Subcutaneous abdominal adipose tissue (tissue), 5 donors: Measurements from ENCODE around the gene WDR76.
"Not testable (repeated sequence)": the region's sequence is repeated elsewhere in the genome, so short reads cannot be mapped to it uniquely, and the experiment has no call there.

Experiments
- H3K27ac ChIP-seq: one replicate; pipeline ENCODE4 v1.7.0; 2013; ENCODE audit warnings: low read depth, mild to moderate bottlenecking, inconsistent platforms, low read length, moderate library complexity
- H3K27me3 ChIP-seq, 5 donors: one replicate each; pipeline ENCODE4 v1.7.0; 2013; ENCODE audit warnings: low read length in 5 of 5, inconsistent platforms in 1 of 5; ENCODE audit not compliant: control insufficient read depth in 5 of 5, insufficient read depth in 4 of 5
- H3K36me3 ChIP-seq, 5 donors: one replicate each; pipeline ENCODE4 v1.7.0; 2013; ENCODE audit warnings: low read length in 5 of 5; ENCODE audit not compliant: control insufficient read depth in 5 of 5, insufficient read depth in 5 of 5
- H3K4me1 ChIP-seq, 5 donors: one replicate each; pipeline ENCODE4 v1.7.0; 2013; ENCODE audit warnings: low read length in 5 of 5, mild to moderate bottlenecking in 3 of 5, moderate library complexity in 1 of 5; ENCODE audit not compliant: control insufficient read depth in 5 of 5, insufficient read depth in 5 of 5
- H3K4me3 ChIP-seq, 5 donors: one replicate each; pipeline ENCODE4 v1.7.0; 2013; ENCODE audit warnings: low read length in 5 of 5, low read depth in 1 of 5
- H3K9ac ChIP-seq, 5 donors: one replicate each; pipeline ENCODE4 v1.7.0; 2013; ENCODE audit warnings: low read length in 5 of 5, mild to moderate bottlenecking in 4 of 5, moderate library complexity in 3 of 5
- H3K9me3 ChIP-seq, 5 donors: one replicate each; pipeline ENCODE4 v1.7.0; 2013; ENCODE audit warnings: low read length in 5 of 5; ENCODE audit not compliant: control insufficient read depth in 5 of 5
- donor health status: healthy.
- donor health status: healthy.
- donor health status: healthy.
- donor health status: healthy.
- donor health status: healthy.

WDR76 gene

DNA sequence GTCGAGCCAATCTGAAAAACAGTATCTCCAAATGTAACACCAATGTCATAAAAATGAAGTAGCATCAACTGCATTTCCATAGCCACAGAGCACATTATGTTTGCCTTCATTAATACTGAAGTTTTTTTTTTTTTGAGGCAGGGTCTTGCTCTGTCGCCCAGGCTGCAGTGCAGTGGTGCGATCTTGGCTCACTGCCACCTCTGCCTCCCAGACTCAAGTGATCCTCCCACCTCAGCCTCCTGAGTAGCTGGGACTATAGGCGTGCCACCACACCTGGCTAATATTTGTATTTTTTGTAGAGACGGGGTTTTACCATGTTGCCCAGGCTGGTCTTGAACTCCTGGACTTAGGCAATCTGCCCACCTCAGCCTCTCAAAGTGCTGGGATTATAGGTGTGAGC is 11.7 kb upstream of the WDR76 start:
- H3K4me3 ChIP-seq, H3K27me3 ChIP-seq, H3K9me3 ChIP-seq, H3K27ac ChIP-seq, H3K4me1 ChIP-seq, H3K9ac ChIP-seq: not testable (repeated sequence)
- peaks cover 32 to 56% (median 52%) of the 10 kb centered on the region in 5 donors for H3K36me3 ChIP-seq

DNA sequence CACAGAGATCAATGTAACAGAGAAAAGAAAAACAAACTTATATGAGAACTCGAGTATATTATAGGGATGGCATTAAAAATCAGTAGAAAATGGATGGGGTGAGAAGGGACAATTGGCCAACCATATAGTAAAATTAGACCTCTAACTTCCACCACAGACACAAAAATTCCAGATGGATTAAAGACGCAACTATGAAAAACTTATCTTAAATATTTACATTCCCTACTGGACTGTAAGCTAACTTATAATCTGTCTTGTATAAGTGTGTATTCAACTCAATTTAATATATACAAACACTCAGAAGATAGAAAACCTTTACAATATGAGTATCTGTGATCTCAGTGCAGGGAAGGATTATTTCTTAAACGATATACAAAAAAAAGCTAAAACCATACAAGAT is 5.3 kb upstream of the WDR76 start:
- Histone ChIP-seq H3K27ac (no peak overlapping the region), H3K9me3 (no peaks in the 10 kb centered on the region), H3K36me3 (peaks cover 5 to 14% (median 12%) of the 10 kb centered on the region in 5 donors), H3K4me1 (peaks cover 1 to 28% (median 23%) of the 10 kb centered on the region in 5 donors), H3K9ac (no peak overlapping the region), H3K4me3 (no peak overlapping the region), H3K27me3 (no peaks in the 10 kb centered on the region)

DNA sequence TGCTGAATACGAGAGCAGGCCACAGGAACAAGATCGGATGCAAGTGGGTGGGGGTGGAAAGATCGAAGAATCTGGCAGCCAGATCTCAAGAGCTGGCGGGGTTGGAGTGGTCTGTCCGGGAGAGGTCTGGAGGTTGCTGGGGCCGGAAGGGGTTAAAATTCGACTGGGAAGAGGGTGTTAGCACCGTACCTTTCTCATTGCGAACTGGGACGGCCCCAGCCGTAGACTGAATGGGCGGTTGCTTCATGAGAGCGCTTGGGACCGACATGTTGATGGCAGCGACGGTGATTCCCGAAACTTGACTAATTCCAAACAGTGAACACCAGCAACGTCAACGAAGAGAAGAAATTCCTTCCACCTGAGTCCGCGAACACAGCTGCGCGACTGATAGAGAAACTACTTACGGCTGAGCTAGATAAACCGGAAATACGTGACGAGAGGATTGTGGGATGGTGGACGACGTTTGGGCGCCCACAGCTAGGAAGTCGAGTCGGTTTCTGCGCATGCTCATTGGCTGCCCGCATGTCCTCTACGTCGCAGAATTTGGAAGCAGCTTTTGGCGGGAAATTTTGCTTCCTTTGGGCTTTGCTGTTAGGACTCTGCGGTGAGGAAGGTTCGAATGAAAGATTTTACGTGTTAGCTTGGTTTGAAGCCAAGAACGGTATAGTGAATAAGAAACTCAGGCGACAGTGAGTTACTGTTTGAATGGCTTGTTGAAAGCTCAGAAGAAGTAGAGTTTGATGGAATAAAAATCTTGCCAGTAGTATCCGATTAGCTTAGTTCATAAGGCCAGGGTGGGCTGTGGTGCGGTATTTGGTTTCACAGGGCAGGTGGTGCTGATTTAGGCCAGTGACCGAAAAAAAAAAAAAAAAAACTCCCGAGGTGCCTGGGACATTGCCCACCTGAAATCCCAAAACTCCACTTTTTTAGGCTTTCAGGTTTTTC is 2.2 kb upstream of the WDR76 start, which contains the start of gene MFAP1:
Gene MFAP1, minus strand, starts transcription at position 389 of the 945 bp plus-strand sequence. Its CDS starts 121 bp downstream, at position 268.
- H3K9ac ChIP-seq: peak within 1 kb of the TSS; percentile 84 to 95 (median 92)
- H3K4me1 ChIP-seq: peaks cover 1 to 41% (median 33%) of the 10 kb centered on the region in 5 donors
- peak within 1 kb of the TSS; percentile 82 to 100 (median 92) for H3K4me3 ChIP-seq
- H3K9me3 ChIP-seq: no peaks in the 10 kb centered on the region
- peaks cover 0 to 4% (median 0%) of the 10 kb centered on the region in 5 donors for H3K36me3 ChIP-seq
- H3K27me3 ChIP-seq: no peaks in the 10 kb centered on the region
- H3K27ac ChIP-seq: peak within 1 kb of the TSS; percentile 97

DNA sequence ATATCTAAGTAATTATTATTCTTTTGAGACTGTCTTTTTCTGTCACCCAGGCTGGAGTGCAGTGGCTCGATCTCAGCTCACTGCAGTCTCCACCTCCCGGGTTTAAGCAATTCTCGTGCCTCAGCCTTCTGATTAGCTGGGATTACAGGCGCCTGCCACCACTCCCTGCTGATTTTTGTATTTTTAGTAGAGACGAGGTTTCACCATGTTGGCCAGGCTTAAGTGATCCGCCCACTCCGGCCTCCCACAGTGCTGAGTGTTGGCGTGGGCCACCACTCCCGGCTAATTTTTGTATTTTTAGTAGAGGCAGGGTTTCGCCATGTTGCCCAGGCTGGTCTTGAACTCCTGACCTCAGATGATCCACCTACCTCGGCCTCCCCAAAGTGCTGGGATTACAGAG is 1.5 kb upstream of the WDR76 start:
- not testable (repeated sequence) for H3K36me3 ChIP-seq, H3K4me3 ChIP-seq
- H3K4me1 ChIP-seq: peaks cover 1 to 41% (median 33%) of the 10 kb centered on the region in 5 donors

DNA sequence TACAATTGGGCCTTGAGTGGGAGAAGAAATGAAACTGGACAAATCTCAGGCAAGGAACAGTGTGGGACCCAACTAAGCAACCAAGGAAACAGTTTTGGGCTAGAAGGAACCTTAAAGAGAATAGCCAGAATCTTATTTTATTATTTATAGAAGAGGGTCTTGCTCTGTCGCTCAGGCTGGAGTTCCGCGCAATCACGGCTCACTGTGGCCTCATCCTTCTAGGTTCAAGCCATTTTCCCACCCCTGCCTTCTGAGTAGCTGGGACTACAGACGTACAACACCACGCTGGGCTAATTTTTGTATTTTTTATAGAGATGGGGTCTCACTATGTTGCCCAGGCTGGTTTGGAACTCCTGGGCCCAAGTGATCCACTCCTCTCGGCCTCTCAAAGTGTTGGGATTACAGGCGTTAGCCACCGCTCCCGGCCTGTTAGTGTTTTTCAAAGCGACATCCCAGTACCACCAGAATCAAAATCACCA is 734 bp upstream of the WDR76 start:
- Histone ChIP-seq H3K9ac (peak overlapping the region in 1 of 5 donors; percentile 80), H3K27me3 (no peaks in the 10 kb centered on the region), H3K4me3 (peak overlapping the region in 4 of 5 donors; percentile 55 to 76 (median 74)), H3K27ac (peak overlapping the region; percentile 37), H3K9me3 (no peaks in the 10 kb centered on the region), H3K4me1 (peaks cover 1 to 41% (median 33%) of the 10 kb centered on the region in 5 donors), H3K36me3 (no peaks in the 10 kb centered on the region)

More for the DNA sequence above, 1.5 kb upstream of the WDR76 start:
- not testable (repeated sequence) for H3K27me3 ChIP-seq, H3K27ac ChIP-seq, H3K9ac ChIP-seq, H3K9me3 ChIP-seq

DNA sequence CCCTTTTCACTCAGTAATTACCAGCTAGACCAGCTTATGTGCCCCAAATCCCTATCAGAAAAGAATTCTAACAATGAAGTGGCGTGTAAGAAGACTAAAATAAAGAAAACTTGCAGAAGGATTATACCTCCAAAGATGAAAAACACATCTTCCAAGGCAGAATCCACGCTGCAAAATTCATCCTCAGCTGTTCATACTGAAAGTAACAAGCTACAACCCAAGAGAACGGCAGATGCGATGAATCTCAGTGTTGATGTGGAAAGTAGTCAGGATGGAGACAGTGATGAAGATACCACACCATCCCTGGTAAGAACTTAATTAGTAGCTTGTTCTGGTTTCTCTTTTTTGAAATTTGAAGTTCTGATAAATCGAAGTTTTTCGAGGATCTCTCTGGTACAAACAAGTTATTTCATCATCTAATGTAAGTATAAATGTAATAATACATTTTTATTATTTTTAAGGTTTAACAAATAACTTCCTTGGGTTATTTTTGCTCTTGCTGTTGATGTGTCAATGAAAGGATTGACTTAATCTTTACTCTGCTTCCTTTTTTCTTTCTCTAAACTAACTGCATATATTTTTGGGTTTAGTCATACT is 1.4 kb downstream of the WDR76 start:
- Histone ChIP-seq H3K36me3 (no peaks in the 10 kb centered on the region), H3K4me1 (peaks cover 1 to 31% (median 25%) of the 10 kb centered on the region in 5 donors), H3K27ac (no peak overlapping the region), H3K27me3 (no peaks in the 10 kb centered on the region), H3K4me3 (no peak overlapping the region), H3K9me3 (no peaks in the 10 kb centered on the region), H3K9ac (peak overlapping the region in 3 of 5 donors; percentile 51 to 62 (median 54))

DNA sequence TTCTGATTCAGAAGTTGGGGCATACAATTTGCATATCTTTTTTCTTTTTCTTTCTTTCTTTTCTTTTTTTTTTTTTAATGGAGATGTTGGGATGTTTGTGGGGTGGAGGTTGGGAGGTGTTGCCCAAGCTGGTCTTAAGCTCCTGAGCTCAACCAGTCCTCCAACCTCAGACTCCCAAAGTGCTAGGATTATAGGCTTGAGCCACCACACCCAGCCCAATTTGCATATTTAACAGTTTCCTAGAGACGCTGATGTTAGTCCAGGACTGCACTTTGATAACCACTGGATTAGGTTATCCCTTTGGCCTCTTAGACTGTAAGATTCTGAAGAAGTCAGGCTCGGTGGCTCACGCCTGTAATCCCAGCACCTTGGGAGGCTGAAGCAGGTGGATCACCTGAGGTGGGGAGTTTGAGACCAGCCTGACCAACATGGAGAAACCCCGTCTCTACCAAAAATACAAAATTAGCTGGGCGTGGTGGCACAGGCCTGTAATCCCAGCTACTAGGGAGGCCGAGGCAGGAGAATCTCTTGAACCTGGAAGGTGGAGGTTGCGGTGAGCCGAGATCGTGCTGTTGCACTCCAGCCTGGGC is 3.2 kb downstream of the WDR76 start:
- not testable (repeated sequence) for H3K9me3 ChIP-seq, H3K9ac ChIP-seq, H3K36me3 ChIP-seq, H3K27me3 ChIP-seq, H3K4me3 ChIP-seq, H3K27ac ChIP-seq
- peaks cover 1 to 20% (median 14%) of the 10 kb centered on the region in 5 donors for H3K4me1 ChIP-seq

DNA sequence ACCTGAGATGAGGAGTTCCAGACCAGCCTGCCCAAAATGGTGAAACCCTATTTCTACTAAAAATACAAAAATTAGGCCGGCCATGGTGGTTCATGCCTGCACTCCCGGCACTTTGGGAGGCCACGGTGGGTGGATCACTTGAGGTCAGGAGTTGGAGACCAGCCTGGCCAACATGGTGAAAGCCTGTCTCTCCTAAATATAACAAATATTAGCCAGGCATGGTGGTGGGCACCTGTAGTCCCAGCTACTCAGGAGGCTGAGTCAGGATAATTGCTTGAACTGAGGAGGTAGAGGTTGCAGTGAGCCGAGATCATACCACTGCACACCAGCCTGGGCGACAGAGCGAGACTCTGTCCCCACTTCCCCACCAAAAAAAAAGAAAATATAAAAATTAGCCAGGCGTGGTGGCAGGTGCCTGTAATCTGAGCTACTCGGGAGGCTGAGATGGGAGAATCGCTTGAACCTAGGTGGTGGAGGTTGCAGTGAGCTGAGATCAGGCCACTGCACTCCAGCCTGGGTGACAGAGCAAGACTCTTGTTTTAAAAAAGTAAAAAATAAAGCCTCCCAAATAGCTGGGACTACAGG is 4.0 kb downstream of the WDR76 start:
- H3K36me3 ChIP-seq, H3K27me3 ChIP-seq, H3K9ac ChIP-seq, H3K27ac ChIP-seq, H3K9me3 ChIP-seq, H3K4me3 ChIP-seq: not testable (repeated sequence)
- peaks cover 1 to 20% (median 14%) of the 10 kb centered on the region in 5 donors for H3K4me1 ChIP-seq

DNA sequence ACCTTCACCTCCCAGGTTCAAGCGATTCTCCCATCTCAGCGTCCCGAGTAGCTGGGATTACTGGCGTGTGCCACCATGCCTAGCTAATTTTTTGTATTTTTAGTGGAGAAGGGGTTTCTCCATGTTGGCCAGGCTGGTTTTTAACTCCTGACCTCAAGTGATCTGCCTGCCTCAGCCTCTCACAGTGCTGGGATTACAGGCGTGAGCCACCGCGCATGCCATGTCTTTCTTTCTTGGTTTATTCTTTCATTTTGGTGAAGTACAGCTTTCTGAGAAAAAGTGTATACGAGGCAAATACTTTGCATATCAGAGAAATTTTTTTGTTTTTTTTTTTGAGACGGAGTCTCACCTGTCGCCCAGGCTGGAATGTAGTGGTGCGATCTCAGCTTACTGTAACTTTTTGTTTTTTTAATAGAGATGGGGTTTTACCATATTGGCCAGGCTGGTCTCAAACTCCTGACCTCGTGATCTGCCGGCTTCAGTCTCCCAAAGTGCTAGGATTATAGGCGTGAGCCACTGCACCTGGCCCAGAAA is 4.8 kb downstream of the WDR76 start:
- peaks cover 0 to 14% (median 9%) of the 10 kb centered on the region in 5 donors for H3K4me1 ChIP-seq
- H3K9ac ChIP-seq, H3K9me3 ChIP-seq, H3K4me3 ChIP-seq, H3K27me3 ChIP-seq, H3K27ac ChIP-seq, H3K36me3 ChIP-seq: not testable (repeated sequence)
